ENCODE results near the gene TMEM168. TPM values are rescaled to one million over a fixed set of nuclear protein-coding genes. Genes with fewer than 3 reads are reported as not detected.
"Not testable (repeated sequence)": the region's sequence is repeated elsewhere in the genome, so short reads cannot be mapped to it uniquely, and the experiment has no call there.

TMEM168 gene
- total RNA-seq, 2 donors from 2014 or later: 21.1 to 25.7 TPM

GRCh38 chr7:112763996-112764395 is 26.2 kb downstream of the TMEM168 start:
- peaks cover 4% of the 10 kb centered on the region for H3K36me3 Mint-ChIP-seq
- H3K27ac Mint-ChIP-seq: peak overlapping the region in 1 of 2 donors; percentile 32
- ATAC-seq (no peak), DNase-seq (ENCODE audit: low spot score) (no peak)
- H3K9me3 Mint-ChIP-seq: no peaks in the 10 kb centered on the region
- H3K4me1 Mint-ChIP-seq (ENCODE audit: low read depth in 2 of 2): no peaks in the 10 kb centered on the region
- no peak overlapping the region for H3K4me3 Mint-ChIP-seq
- H3K27me3 Mint-ChIP-seq: no peaks in the 10 kb centered on the region

DNA sequence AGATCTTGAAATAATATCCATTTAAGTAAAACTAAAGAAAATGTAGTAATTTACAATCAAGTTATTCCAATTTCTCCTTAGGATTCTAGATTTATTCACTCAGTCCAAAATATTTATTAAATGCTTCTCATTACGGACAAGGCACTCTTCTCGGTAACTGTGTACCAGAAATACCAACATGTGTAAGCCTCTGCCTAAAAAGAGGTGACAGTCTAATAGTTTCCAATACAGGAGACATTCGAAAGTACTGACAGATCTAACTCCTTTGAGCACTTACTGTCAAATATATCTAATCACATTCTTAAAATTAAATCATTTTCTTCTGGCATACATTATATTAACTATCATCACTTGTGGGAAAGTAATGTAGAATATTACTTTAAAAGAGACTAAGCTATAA is 26.9 kb downstream of the TMEM168 start:
- no peak for DNase-seq (ENCODE audit: low spot score)
- ATAC-seq: no peak
- Mint-ChIP-seq H3K4me1 (ENCODE audit: low read depth in 2 of 2) (no peaks in the 10 kb centered on the region), H3K36me3 (peaks cover 4% of the 10 kb centered on the region), H3K9me3 (no peaks in the 10 kb centered on the region), H3K27me3 (no peaks in the 10 kb centered on the region), H3K4me3 (no peak overlapping the region), H3K27ac (peak overlapping the region in 1 of 2 donors; percentile 18)

- Mint-ChIP-seq H3K4me3 (no peak overlapping the region), H3K36me3 (no peaks in the 10 kb centered on the region), H3K9me3 (no peaks in the 10 kb centered on the region), H3K27me3 (no peaks in the 10 kb centered on the region), H3K4me1 (ENCODE audit: low read depth in 2 of 2) (peaks cover 7 to 9% of the 10 kb centered on the region in 2 donors), H3K27ac (no peak overlapping the region)
- DNase-seq (ENCODE audit: low spot score): no peak
- no peak for ATAC-seq
Observed at GRCh38 chr7:112759905-112760304, 30.3 kb downstream of the TMEM168 start.

DNA sequence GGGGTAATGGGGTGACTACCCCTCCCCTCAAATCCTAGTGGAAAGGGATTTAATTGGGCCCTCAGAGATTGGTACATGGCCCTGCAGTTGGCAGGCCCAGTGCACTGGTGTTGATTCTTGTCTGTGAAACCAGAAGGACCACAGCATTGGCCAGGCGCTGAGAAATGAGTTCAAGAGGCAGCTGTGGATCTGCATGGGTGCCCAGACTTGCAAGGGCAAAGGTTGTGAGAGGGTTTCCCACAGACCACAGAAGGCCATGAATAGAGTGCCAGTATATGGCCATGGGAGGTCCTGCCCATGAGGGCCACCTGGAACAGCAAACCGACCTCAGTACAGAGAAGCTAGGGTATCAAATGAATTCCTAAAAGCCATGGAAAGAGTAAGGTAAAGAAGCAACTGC is 32.9 kb downstream of the TMEM168 start:
- Mint-ChIP-seq H3K27ac (no peak overlapping the region), H3K9me3 (no peaks in the 10 kb centered on the region), H3K4me3 (no peak overlapping the region), H3K4me1 (ENCODE audit: low read depth in 2 of 2) (peaks cover 7 to 9% of the 10 kb centered on the region in 2 donors), H3K27me3 (no peaks in the 10 kb centered on the region), H3K36me3 (no peaks in the 10 kb centered on the region)
- no peak for ATAC-seq
- no peak for DNase-seq (ENCODE audit: low spot score)

DNA sequence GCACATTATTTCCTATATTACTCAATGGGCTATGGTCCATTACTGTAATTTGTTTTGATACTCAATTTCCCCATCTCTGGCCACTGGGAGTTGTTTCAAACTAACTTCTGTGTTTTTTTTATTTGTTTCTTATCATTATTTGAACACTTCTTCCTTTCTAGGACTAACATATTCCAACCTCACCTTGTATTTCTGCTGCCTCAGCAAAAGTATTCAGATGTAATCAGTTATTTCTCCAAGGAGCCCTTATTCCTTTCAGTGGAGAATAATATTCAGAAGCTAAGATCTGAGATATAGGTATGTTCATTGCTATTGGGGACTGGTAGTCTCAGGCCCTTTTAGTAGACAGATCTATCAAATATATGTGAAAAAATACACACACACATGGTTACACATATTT is 36.9 kb downstream of the TMEM168 start:
- Mint-ChIP-seq H3K4me1 (ENCODE audit: low read depth in 2 of 2) (peaks cover 7 to 9% of the 10 kb centered on the region in 2 donors), H3K9me3 (no peaks in the 10 kb centered on the region), H3K27ac (no peak overlapping the region), H3K4me3 (no peak overlapping the region), H3K36me3 (no peaks in the 10 kb centered on the region), H3K27me3 (peaks cover 9% of the 10 kb centered on the region in 2 donors)
- no peak for ATAC-seq
- no peak for DNase-seq (ENCODE audit: low spot score)

- Mint-ChIP-seq H3K4me3 (no peak overlapping the region), H3K27me3 (peaks cover 9% of the 10 kb centered on the region in 2 donors), H3K36me3 (no peaks in the 10 kb centered on the region), H3K27ac (no peak overlapping the region), H3K4me1 (ENCODE audit: low read depth in 2 of 2) (peaks cover 7 to 9% of the 10 kb centered on the region in 2 donors), H3K9me3 (no peaks in the 10 kb centered on the region)
- DNase-seq (ENCODE audit: low spot score): no peak
- no peak for ATAC-seq
Observed at GRCh38 chr7:112752576-112752975, 37.6 kb downstream of the TMEM168 start.

DNA sequence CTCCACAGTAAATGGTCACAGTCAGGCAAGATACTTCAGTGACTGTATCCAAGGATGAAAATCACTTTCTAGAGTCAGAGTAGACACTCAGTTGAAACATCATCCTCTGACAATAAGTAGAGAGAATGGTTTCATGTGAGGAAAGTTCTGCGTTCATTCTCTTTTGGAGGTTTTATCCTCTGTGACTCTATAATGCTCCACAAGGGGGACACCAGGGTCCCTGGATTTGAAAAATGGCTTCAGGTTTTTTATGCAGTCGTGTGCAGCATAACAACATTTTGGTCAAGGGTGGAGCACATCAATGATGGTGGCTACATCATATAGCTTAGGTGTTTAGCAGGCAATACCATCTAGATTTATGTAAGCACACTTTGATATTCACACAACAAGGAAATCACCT is 40.4 kb downstream of the TMEM168 start:
- Mint-ChIP-seq H3K4me3 (no peak overlapping the region), H3K4me1 (ENCODE audit: low read depth in 2 of 2) (no peaks in the 10 kb centered on the region), H3K27ac (no peak overlapping the region), H3K27me3 (peaks cover 9% of the 10 kb centered on the region in 2 donors), H3K9me3 (no peaks in the 10 kb centered on the region), H3K36me3 (no peaks in the 10 kb centered on the region)
- DNase-seq (ENCODE audit: low spot score) (no peak), ATAC-seq (no peak)

- Mint-ChIP-seq H3K4me3 (no peak overlapping the region), H3K27ac (no peak overlapping the region), H3K4me1 (ENCODE audit: low read depth in 2 of 2) (no peaks in the 10 kb centered on the region), H3K27me3 (peaks cover 9% of the 10 kb centered on the region in 2 donors), H3K36me3 (no peaks in the 10 kb centered on the region), H3K9me3 (no peaks in the 10 kb centered on the region)
- DNase-seq (ENCODE audit: low spot score) (no peak), ATAC-seq (no peak)
Observed at GRCh38 chr7:112748381-112748780, 41.8 kb downstream of the TMEM168 start.

GRCh38 chr7:112745635-112746034 is 44.6 kb downstream of the TMEM168 start:
- Mint-ChIP-seq H3K4me1 (ENCODE audit: low read depth in 2 of 2) (no peaks in the 10 kb centered on the region), H3K4me3 (no peak overlapping the region), H3K9me3 (no peaks in the 10 kb centered on the region), H3K36me3 (no peaks in the 10 kb centered on the region), H3K27me3 (peaks cover 5 to 7% of the 10 kb centered on the region in 2 donors), H3K27ac (no peak overlapping the region)
- no peak for DNase-seq (ENCODE audit: low spot score)
- no peak for ATAC-seq

DNA sequence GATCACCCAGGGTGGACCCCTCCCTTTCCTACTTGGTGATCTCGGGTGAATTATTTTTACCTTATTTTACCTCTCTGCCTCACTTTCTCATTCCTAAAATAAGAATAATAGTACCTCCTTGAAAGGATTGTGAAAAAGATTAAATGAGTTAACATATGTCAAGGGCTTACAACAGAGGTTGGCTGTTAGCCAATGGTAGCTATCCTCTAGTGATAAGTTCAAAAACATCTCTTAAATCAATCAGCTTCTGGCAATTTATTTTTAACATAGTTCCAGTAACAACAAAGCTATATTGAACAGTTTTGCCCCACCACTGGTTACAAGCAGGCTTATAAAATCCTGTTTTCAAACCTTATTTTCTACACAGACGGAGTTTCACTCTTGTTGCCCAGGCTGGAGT is 45.4 kb downstream of the TMEM168 start:
- peaks cover 0 to 3% of the 10 kb centered on the region in 2 donors for H3K27me3 Mint-ChIP-seq
- ATAC-seq: no peak
- no peak overlapping the region for H3K4me3 Mint-ChIP-seq

GRCh38 chr7:112743811-112744210 is 46.4 kb downstream of the TMEM168 start:
- Mint-ChIP-seq H3K4me3 (no peak overlapping the region), H3K27ac (no peak overlapping the region), H3K27me3 (peaks cover under 1 to 4% of the 10 kb centered on the region in 2 donors), H3K36me3 (peaks cover 4% of the 10 kb centered on the region), H3K9me3 (peaks cover 4% of the 10 kb centered on the region), H3K4me1 (ENCODE audit: low read depth in 2 of 2) (no peaks in the 10 kb centered on the region)
- ATAC-seq: no peak
- DNase-seq (ENCODE audit: low spot score): no peak

More for the DNA sequence above, 45.4 kb downstream of the TMEM168 start:
- H3K36me3 Mint-ChIP-seq: no peaks in the 10 kb centered on the region
- no peaks in the 10 kb centered on the region for H3K4me1 Mint-ChIP-seq (ENCODE audit: low read depth in 2 of 2)
- no peak overlapping the region for H3K27ac Mint-ChIP-seq
- DNase-seq (ENCODE audit: low spot score): no peak
- no peaks in the 10 kb centered on the region for H3K9me3 Mint-ChIP-seq

GRCh38 chr7:112740667-112741066 is 49.5 kb downstream of the TMEM168 start:
- Mint-ChIP-seq H3K27ac (no peak overlapping the region), H3K27me3 (peaks cover 3 to 9% of the 10 kb centered on the region in 2 donors), H3K36me3 (peaks cover 8% of the 10 kb centered on the region), H3K4me1 (ENCODE audit: low read depth in 2 of 2) (no peaks in the 10 kb centered on the region), H3K4me3 (no peak overlapping the region), H3K9me3 (peaks cover 7% of the 10 kb centered on the region)
- ATAC-seq: no peak
- no peak for DNase-seq (ENCODE audit: low spot score)

GRCh38 chr7:112739436-112740180 is 50.6 kb downstream of the TMEM168 start:
- H3K9me3 Mint-ChIP-seq: peaks cover 7% of the 10 kb centered on the region
- DNase-seq (ENCODE audit: low spot score) (no peak), ATAC-seq (no peak)
- H3K36me3 Mint-ChIP-seq: peaks cover 12% of the 10 kb centered on the region
- H3K27ac Mint-ChIP-seq: no peak overlapping the region
- no peaks in the 10 kb centered on the region for H3K4me1 Mint-ChIP-seq (ENCODE audit: low read depth in 2 of 2)
- H3K4me3 Mint-ChIP-seq: no peak overlapping the region
- H3K27me3 Mint-ChIP-seq: peaks cover 3 to 9% of the 10 kb centered on the region in 2 donors

GRCh38 chr7:112735261-112735660 is 54.9 kb downstream of the TMEM168 start:
- peaks cover 17% of the 10 kb centered on the region for H3K9me3 Mint-ChIP-seq
- peaks cover 34% of the 10 kb centered on the region for H3K36me3 Mint-ChIP-seq
- peaks cover 3 to 9% of the 10 kb centered on the region in 2 donors for H3K27me3 Mint-ChIP-seq
- DNase-seq (ENCODE audit: low spot score) (no peak), ATAC-seq (no peak)
- H3K27ac Mint-ChIP-seq: no peak overlapping the region
- H3K4me1 Mint-ChIP-seq (ENCODE audit: low read depth in 2 of 2): no peaks in the 10 kb centered on the region
- H3K4me3 Mint-ChIP-seq: no peak overlapping the region

- not testable (repeated sequence) for H3K4me3 Mint-ChIP-seq; ATAC-seq; DNase-seq (ENCODE audit: low spot score); H3K27me3 Mint-ChIP-seq; H3K27ac Mint-ChIP-seq; H3K4me1 Mint-ChIP-seq (ENCODE audit: low read depth in 2 of 2)
- H3K9me3 Mint-ChIP-seq: peaks cover 14% of the 10 kb centered on the region
- H3K36me3 Mint-ChIP-seq: peaks cover 32% of the 10 kb centered on the region
Observed at GRCh38 chr7:112731324-112731723, 58.9 kb downstream of the TMEM168 start.
